Stimulated activated naive CD8-positive, alpha-beta T cell treated with anti-CD3 and anti-CD28 coated beads, Interleukin-15, Interleukin-2, amounts not matched to agents 100 ng/mL and 50 ng/mL, for 24 hours (primary cell): ENCODE results near the gene GPR75.

Experiments used
- H3K27ac Mint-ChIP-seq: one replicate; pipeline ENCODE4 v1.8.0; 2021; ENCODE audit warnings: mild to moderate bottlenecking, mixed read lengths
- H3K27me3 Mint-ChIP-seq: one replicate; pipeline ENCODE4 v1.8.0; 2021; ENCODE audit warnings: mixed read lengths
- H3K36me3 Mint-ChIP-seq: one replicate; pipeline ENCODE4 v1.8.0; 2021; ENCODE audit warnings: low read depth, mixed read lengths
- H3K4me1 Mint-ChIP-seq: one replicate; pipeline ENCODE4 v1.8.0; 2021; ENCODE audit warnings: low read depth, mixed read lengths
- H3K4me3 Mint-ChIP-seq: one replicate; pipeline ENCODE4 v1.8.0; 2021; ENCODE audit warnings: mild to moderate bottlenecking, mixed read lengths
- H3K9me3 Mint-ChIP-seq: one replicate; pipeline ENCODE4 v1.8.0; 2021; ENCODE audit warnings: mixed read lengths

Gene GPR75

DNA sequence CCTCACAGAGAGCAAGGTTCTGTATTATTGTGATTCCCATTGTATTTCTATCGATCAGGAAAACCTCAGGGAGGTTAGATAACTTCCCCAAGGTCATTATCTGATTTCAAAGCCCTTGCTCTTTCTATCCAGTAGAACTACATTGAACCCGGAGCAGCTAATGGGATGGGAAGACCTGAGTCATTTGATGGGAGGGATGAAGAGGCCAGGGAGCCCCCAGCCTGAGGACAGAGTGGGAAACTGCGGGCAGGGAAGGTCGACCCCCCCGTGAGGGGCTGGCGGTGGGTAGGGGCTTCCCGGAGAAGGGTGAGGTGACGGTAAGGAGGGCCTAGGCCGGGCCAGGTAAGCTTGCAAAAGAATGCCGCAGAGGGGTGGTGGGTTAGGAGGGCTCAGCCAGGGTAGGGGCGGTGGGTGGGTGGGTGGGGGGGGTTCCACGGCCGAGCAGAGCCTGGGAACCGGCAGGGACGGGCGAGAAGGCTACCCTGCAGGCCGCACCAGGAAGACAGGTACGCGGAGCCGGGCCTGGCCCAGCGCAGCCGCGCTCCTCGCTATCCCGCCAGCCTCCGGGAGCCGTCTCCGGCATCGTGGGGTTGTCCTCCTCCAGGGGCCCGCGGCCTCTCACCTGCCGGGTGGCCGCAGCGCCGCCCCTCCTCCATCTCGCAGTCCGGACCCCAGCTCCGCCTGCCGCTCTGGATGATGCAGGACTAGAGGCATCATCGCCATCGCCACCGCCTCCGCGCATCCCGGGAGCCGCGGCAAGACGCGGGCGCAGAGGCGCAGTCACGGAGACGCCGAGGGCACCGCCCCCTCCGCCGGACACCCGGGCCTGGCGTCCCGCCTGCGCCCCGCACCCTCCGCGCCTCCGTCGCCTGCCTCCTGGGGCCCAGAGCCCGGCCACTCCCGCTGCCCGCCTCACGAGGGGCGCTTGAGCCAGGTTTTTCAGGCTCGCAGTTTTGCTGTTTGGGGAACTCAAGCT, at the start of gene GPR75:
Gene GPR75, minus strand, starts transcription at position 762 of the 976 bp plus-strand sequence. CDS start 5,211 bp downstream, outside the sequence.
- no peak within 1 kb of the TSS for H3K27ac Mint-ChIP-seq
- H3K4me1 Mint-ChIP-seq: peaks cover 8% of the 10 kb centered on the region
- no peak within 1 kb of the TSS for H3K4me3 Mint-ChIP-seq
- H3K9me3 Mint-ChIP-seq: no peaks in the 10 kb centered on the region
- peaks cover 36% of the 10 kb centered on the region for H3K36me3 Mint-ChIP-seq
- H3K27me3 Mint-ChIP-seq: no peaks in the 10 kb centered on the region

DNA sequence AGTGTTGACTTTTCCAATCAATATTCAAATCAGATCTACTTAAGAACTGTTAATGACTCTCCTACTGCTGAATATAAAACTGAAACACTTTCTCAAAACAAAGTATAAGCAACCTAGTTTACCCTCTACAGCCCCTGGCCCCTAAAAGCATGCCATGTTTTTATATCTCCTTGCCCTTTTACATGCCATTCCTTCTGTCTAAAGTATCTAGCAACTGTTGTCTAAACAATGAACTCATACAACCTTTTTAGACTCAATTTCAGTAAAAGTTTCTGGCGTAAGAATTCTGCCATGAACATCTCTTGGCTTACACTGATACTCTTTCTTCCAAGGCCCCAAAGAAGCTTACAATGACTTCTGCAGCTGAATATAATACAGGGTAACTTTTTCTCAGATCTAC, 47.8 kb upstream of the GPR75 start:
- Mint-ChIP-seq H3K9me3 (no peaks in the 10 kb centered on the region), H3K4me3 (no peak overlapping the region), H3K4me1 (no peaks in the 10 kb centered on the region), H3K36me3 (peaks cover 76% of the 10 kb centered on the region), H3K27ac (no peak overlapping the region), H3K27me3 (no peaks in the 10 kb centered on the region)

DNA sequence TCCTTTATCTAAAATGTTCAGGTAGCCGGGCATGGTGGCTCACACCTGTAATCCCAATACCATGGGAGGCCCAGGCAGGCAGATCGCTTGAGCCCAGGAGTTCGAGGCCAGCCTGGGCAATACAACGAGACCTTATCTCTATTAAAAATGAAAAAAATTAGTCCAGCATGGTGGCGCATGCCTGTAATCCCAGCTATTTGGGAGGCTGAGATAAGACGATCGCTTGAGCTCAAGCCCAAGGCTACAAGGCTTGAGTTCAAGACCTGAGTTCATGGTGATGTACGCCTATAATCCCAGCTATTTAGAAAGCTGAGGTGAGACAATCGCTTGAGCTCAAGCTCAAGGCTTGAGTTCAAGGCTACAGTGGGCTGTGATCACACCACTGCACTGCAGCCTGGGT, 45.6 kb upstream of the GPR75 start:
- Mint-ChIP-seq H3K27ac (no peak overlapping the region), H3K36me3 (peaks cover 75% of the 10 kb centered on the region), H3K4me3 (no peak overlapping the region), H3K4me1 (no peaks in the 10 kb centered on the region), H3K9me3 (no peaks in the 10 kb centered on the region), H3K27me3 (no peaks in the 10 kb centered on the region)

DNA sequence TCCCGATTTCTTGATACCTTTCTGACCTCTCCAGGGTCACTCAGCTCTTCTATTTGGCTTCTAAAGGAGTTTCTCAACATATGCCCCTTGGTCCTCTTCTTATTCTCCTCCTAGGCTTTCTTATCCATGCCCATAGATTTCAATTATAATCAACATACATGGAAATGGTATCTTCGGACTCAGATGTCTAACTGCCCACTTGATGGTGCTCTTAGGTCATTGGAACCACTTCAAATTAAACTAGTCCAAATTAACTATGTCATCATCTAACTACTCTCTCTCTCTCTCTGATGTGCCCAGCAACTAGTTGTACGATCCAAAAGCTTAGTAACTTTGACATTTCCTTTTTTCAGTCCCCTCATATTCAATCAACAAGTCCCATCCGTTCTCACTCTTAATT, 43.2 kb upstream of the GPR75 start:
- peaks cover 69% of the 10 kb centered on the region for H3K36me3 Mint-ChIP-seq
- no peak overlapping the region for H3K27ac Mint-ChIP-seq
- no peaks in the 10 kb centered on the region for H3K9me3 Mint-ChIP-seq
- H3K4me1 Mint-ChIP-seq: no peaks in the 10 kb centered on the region
- H3K4me3 Mint-ChIP-seq: no peak overlapping the region
- H3K27me3 Mint-ChIP-seq: no peaks in the 10 kb centered on the region

DNA sequence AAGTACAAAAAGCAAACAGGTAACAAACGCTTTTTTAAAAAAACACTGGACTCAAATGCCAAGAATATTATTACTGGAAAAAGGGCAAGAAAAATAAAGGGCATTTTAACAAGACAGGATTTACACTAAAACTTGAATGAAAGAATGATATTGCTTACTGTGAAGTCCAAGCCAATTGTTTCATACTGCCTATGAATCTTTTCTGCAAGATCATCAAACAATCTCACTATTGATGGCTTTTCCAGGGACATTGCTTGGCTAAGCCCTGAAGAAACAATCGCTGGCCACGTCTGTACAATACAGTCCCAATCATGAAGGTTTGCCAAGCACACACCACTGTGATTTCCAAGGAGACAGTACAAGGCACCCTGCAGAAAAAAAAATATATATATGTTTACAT, 41.4 kb upstream of the GPR75 start:
- no peak overlapping the region for H3K4me3 Mint-ChIP-seq
- no peak overlapping the region for H3K27ac Mint-ChIP-seq
- H3K4me1 Mint-ChIP-seq: no peaks in the 10 kb centered on the region
- H3K36me3 Mint-ChIP-seq: peaks cover 68% of the 10 kb centered on the region
- H3K9me3 Mint-ChIP-seq: no peaks in the 10 kb centered on the region
- H3K27me3 Mint-ChIP-seq: no peaks in the 10 kb centered on the region

DNA sequence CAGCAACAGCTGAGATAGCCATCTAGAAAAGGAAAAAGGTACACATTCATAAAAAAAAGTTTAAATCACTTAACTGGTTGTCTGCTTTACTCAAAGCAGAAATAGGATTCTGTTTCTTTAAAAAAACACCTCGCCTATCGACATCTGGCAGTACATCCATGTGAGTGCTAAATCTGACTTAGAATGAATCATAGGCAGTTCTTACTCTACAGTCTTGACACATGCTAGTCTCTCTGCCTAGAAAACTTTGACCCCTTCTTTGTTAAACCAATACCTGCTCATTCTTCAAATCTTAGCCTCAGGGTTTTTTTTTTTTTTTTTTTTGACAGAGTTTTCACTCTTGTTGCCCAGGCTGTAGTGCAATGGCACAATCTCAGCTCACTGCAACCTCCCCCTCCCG, 37.1 kb upstream of the GPR75 start:
- H3K36me3 Mint-ChIP-seq: peaks cover 74% of the 10 kb centered on the region
- no peaks in the 10 kb centered on the region for H3K9me3 Mint-ChIP-seq
- H3K27ac Mint-ChIP-seq: no peak overlapping the region
- no peaks in the 10 kb centered on the region for H3K27me3 Mint-ChIP-seq
- no peak overlapping the region for H3K4me3 Mint-ChIP-seq
- no peaks in the 10 kb centered on the region for H3K4me1 Mint-ChIP-seq

DNA sequence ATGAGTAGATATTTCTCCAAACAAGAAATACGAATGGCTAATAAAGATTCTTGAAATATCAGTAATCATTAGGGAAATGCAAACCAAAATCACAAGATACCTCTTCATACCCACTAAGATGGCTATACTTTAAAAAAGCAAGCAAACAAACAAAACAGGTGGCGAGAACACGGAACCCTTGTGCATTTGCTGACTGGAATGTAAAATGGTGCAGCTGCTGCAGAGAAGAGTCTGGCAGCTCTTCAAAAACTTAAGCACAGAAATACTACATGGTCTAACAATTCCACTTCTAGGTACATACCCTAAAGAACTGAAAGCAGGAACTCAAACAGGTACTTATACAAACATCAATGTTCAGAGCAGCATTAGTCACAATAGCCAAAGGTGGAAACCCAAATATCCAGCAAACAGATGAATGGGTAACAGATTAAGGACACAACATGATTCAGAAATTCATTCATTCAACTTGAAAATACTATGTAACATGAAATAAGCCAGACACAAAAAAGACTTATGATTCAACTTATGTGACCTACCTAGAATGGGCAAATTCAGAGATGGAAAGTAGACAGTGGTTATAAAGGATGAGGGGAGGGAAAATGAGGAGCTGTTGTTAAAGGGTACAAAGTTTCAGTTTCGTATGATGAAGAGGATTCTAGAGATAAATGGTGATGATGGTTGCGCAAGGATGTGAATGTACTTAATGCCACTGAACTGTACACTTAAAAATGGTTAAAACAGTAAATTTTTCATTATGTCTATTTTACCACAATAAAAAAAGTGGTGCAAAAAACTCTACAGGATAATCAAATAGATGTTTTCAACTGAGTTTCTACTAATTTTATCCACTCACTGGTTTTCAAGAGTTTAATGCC, 26.9 kb upstream of the GPR75 start:
- Mint-ChIP-seq H3K4me3 (no peak overlapping the region), H3K9me3 (no peaks in the 10 kb centered on the region), H3K27ac (peak overlapping the region; percentile 71), H3K4me1 (peaks cover 46% of the 10 kb centered on the region), H3K27me3 (no peaks in the 10 kb centered on the region), H3K36me3 (peaks cover 81% of the 10 kb centered on the region)

DNA sequence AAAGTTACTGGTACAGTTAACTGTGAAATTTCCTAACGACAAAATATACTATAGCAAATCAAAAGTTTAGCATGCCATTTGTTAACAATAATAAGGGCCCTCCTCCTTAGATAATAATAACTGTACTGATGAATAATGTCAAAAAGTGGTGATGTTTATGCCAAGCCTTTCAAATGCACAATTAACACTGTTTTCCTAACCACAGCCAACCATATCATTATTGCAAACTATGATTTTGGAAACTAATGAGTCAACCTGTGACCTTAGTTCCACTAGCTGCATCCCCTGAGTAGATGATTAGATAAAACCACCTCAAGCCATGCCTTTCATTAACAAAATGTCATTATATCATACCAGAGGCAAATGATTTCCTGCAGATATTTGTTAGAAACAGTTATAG, 25.1 kb upstream of the GPR75 start:
- H3K27ac Mint-ChIP-seq: peak overlapping the region; percentile 65
- H3K4me1 Mint-ChIP-seq: peaks cover 50% of the 10 kb centered on the region
- H3K27me3 Mint-ChIP-seq: no peaks in the 10 kb centered on the region
- H3K4me3 Mint-ChIP-seq: no peak overlapping the region
- peaks cover 77% of the 10 kb centered on the region for H3K36me3 Mint-ChIP-seq
- no peaks in the 10 kb centered on the region for H3K9me3 Mint-ChIP-seq

DNA sequence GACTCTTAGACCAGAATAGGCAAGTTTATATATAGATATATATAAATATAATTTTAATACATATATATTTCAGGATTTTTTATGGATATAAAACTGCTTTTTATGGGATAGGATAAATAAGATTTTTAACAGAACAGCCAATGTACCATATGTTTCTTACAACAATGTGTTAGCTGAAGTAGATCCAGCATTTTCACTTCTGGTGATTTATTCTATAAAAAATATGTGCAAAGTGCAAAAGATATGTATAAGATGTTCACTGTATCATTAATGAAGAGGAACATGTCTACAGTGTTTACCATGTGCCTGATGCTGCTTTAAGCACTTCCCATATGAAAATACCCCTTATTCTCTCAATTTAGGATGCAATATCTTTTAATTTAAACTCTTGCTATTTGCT, 22.2 kb upstream of the GPR75 start:
- Mint-ChIP-seq H3K27me3 (no peaks in the 10 kb centered on the region), H3K4me1 (peaks cover 39% of the 10 kb centered on the region), H3K27ac (no peak overlapping the region), H3K4me3 (no peak overlapping the region), H3K36me3 (peaks cover 73% of the 10 kb centered on the region), H3K9me3 (no peaks in the 10 kb centered on the region)

DNA sequence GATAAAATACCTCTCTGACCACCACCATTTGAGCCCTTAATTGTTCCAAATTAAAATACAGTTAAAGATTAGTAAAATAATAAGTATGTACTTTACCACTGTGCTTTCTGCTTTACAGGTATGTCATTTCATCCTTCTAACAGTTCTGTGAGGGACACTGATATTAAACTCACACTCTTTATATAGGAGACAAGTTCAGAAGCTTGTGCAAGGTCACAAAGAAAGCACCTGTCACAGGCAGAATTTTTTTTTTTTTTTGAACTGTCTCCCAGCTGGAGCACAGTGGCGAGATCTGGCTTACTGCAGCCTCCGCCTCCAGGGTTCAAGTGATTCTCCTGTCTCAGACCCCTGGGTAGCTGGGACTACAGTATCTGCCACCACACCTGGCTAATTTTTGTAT, 21.6 kb upstream of the GPR75 start:
- H3K36me3 Mint-ChIP-seq: peaks cover 67% of the 10 kb centered on the region
- H3K9me3 Mint-ChIP-seq: no peaks in the 10 kb centered on the region
- peaks cover 33% of the 10 kb centered on the region for H3K4me1 Mint-ChIP-seq
- H3K27me3 Mint-ChIP-seq: no peaks in the 10 kb centered on the region
- H3K4me3 Mint-ChIP-seq: no peak overlapping the region
- no peak overlapping the region for H3K27ac Mint-ChIP-seq

DNA sequence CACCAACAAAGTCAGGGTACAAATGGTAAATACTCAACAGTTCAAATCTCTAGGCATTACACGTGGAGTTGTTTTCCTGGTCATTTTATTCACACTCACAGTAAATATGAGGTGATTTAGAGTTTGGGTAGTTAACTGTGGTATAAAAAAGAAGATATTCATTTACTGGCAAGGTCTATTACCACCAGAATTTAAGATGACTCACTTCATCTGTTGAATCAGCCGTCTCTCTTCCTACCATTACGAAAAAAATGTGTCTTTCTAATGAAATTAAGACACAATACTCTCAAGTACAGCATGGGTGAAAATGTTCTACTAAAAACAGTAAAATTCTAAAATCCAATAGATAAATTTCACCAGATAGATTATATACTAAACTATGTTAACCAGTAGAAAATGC, 21.0 kb upstream of the GPR75 start:
- H3K36me3 Mint-ChIP-seq: peaks cover 64% of the 10 kb centered on the region

DNA sequence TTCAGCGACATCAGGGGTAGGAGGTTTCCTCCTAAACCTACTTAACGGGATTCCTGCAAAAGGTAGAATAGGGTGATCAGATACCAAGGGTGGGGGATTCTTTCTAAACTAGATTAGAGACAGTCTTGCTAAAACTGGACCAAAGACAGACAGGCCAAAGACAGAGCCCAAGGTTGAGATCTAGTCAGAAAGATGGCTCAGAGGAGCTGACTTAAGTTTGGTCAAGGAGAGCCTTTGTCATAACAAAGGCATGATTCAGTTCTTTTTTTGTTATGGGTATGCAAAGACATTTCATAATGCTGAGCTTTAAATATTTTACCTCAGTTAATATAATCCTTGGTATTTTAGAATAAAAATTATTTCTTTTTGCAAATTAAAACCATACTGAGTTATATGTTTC, 17.8 kb upstream of the GPR75 start:
- Mint-ChIP-seq H3K27ac (no peak overlapping the region), H3K4me3 (no peak overlapping the region), H3K4me1 (peaks cover 4% of the 10 kb centered on the region), H3K9me3 (no peaks in the 10 kb centered on the region), H3K36me3 (peaks cover 60% of the 10 kb centered on the region), H3K27me3 (no peaks in the 10 kb centered on the region)

More for the DNA sequence above, 21.0 kb upstream of the GPR75 start:
- Mint-ChIP-seq H3K9me3 (no peaks in the 10 kb centered on the region), H3K27ac (peak overlapping the region; percentile 16), H3K27me3 (no peaks in the 10 kb centered on the region), H3K4me3 (no peak overlapping the region), H3K4me1 (peaks cover 27% of the 10 kb centered on the region)

DNA sequence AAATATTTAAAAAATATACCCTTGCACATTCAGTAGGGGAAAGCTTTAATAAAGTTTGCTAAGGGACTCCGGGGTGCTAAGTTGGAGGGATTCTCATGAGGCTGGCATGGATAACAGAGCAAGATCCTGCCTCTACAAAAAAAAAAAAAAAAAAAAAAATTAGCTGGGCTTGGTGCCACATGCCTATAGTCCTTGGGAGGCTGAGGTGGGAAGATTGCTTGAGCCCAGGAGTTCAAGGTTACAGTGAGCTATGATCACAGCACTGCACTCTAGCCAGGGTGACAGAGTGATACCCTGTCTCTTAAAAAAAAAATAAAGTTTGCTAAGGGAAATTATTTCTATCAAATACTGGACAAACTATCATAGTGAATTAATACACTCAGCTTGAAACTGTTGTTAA, 17.3 kb upstream of the GPR75 start:
- no peaks in the 10 kb centered on the region for H3K9me3 Mint-ChIP-seq
- H3K4me3 Mint-ChIP-seq: no peak overlapping the region
- H3K27ac Mint-ChIP-seq: no peak overlapping the region
- peaks cover 4% of the 10 kb centered on the region for H3K4me1 Mint-ChIP-seq
- no peaks in the 10 kb centered on the region for H3K27me3 Mint-ChIP-seq
- peaks cover 56% of the 10 kb centered on the region for H3K36me3 Mint-ChIP-seq

DNA sequence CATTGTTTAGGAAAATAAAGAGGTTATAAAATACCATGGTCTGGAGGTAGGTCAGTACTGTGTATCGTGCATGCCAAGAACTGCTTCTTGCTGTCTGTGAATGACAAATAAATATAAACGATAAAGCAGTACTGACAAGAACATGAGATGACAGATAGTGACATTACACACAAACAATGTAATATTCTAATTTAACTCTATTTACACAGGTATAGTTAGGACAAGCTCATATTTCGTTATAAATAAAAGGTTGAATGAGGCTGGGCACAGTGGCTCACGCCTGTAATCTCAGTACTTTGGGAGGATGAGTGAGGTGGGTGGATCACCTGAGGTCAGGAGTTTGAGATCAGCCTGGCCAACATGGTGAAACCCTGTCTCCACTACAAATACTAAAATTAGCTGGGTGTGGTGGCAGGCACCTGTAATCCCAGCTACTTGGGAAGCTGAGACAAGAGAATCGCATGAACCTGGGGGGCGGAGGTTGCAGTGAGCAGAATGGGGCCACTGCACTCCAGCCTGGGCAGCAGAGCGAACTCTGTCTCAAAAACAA, 14.7 kb upstream of the GPR75 start:
- H3K27me3 Mint-ChIP-seq: no peaks in the 10 kb centered on the region
- no peaks in the 10 kb centered on the region for H3K9me3 Mint-ChIP-seq
- peaks cover 45% of the 10 kb centered on the region for H3K36me3 Mint-ChIP-seq
- no peaks in the 10 kb centered on the region for H3K4me1 Mint-ChIP-seq
- H3K27ac Mint-ChIP-seq: no peak overlapping the region
- H3K4me3 Mint-ChIP-seq: no peak overlapping the region

DNA sequence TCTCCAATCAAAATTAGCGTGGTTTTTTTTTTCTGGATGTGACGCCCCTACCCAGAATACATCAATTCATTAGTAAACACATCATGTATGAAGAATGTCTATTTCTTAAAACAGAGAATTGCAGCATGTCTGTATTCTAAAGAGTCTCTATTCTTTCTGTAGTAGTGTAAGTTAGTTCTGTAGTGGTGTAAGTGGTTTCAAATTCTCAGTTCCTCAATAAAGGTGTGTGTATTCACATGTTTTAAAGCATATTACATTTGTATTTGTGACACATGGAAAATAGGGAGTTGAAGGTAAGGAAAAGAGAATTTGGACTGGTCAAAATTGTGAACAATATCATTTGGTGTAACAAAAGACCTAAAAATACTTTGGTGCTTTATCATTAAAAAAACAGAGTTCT, 8.0 kb upstream of the GPR75 start:
- Mint-ChIP-seq H3K27me3 (no peaks in the 10 kb centered on the region), H3K4me3 (no peak overlapping the region), H3K36me3 (peaks cover 38% of the 10 kb centered on the region), H3K4me1 (peaks cover under 1% of the 10 kb centered on the region), H3K9me3 (no peaks in the 10 kb centered on the region), H3K27ac (no peak overlapping the region)
